ENCODE results near the gene TEK. TPM values are rescaled to one million over a fixed set of nuclear protein-coding genes. Genes with fewer than 3 reads are reported as not detected.

Gene TEK
- total and polyA plus RNA-seq, 2 experiments from 2014 or later = 1.9 to 9.4 TPM

DNA sequence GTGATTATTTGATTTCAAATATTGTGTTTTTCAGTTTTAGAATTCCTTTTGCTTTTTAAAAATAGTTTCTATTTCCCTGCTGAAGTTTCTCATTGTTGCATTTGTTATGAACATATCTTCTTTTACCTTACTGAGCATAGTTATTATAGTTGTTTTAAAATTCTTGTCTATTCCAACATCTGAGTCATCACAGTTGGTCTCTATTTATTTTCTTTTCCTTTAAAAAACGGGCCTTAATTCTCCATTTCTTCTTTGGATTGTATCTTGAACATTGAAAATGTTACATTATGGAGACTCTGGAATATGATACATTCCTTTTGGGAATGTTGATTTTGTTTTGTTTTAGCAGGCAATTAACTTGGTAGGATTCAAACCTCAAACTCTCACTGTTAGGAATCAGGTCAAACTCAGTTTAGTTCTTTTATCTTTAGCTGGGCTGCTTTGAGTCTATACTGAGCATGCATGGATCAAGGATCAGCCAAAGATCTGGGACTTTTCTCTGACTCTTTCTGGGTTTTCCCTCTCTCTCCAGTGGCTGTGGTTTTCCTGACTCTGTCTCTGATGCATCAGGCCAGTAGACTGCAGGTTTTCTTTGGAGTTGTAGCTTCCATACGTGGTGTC lies 70.3 kb downstream of the TEK start (continued):
- no peak for TF ChIP-seq ZNF462 (CRISPR knock-in tag; IDR thresholded peaks at IDR 0.05)
- TF ChIP-seq, protein P1, sequence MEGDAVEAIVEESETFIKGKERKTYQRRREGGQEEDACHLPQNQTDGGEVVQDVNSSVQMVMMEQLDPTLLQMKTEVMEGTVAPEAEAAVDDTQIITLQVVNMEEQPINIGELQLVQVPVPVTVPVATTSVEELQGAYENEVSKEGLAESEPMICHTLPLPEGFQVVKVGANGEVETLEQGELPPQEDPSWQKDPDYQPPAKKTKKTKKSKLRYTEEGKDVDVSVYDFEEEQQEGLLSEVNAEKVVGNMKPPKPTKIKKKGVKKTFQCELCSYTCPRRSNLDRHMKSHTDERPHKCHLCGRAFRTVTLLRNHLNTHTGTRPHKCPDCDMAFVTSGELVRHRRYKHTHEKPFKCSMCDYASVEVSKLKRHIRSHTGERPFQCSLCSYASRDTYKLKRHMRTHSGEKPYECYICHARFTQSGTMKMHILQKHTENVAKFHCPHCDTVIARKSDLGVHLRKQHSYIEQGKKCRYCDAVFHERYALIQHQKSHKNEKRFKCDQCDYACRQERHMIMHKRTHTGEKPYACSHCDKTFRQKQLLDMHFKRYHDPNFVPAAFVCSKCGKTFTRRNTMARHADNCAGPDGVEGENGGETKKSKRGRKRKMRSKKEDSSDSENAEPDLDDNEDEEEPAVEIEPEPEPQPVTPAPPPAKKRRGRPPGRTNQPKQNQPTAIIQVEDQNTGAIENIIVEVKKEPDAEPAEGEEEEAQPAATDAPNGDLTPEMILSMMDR (conservative IDR thresholded peaks at IDR 0.05; ENCODE audit: low read depth in 2 of 2) = no peak
- TF ChIP-seq EZH2 (IDR thresholded peaks at IDR 0.05; ENCODE audit: low read depth, unreplicated experiment) = no peak

- H3K4me2 ChIP-seq = no peak overlapping the region
- no peak for ATAC-seq
- TF ChIP-seq ZNF331 (CRISPR knock-in tag; IDR thresholded peaks at IDR 0.05; ENCODE audit: low read depth) = no peak
- no peak for TF ChIP-seq ZNF462 (CRISPR knock-in tag; IDR thresholded peaks at IDR 0.05)
- TF ChIP-seq, protein P2, sequence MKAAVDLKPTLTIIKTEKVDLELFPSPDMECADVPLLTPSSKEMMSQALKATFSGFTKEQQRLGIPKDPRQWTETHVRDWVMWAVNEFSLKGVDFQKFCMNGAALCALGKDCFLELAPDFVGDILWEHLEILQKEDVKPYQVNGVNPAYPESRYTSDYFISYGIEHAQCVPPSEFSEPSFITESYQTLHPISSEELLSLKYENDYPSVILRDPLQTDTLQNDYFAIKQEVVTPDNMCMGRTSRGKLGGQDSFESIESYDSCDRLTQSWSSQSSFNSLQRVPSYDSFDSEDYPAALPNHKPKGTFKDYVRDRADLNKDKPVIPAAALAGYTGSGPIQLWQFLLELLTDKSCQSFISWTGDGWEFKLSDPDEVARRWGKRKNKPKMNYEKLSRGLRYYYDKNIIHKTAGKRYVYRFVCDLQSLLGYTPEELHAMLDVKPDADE (IDR thresholded peaks at IDR 0.05) = no peak
These were observed 72.4 kb downstream of the TEK start for GRCh38 chr9:27181381-27181780.

More at GRCh38 chr9:27181381-27181780, 72.4 kb downstream of the TEK start:
- no peak overlapping the region; the same call in 1 of the 2 replicates for H3K27ac ChIP-seq (ENCODE audit: low read depth)
- peaks cover 4% of the 10 kb centered on the region; the same call in 1 of the 3 replicates for H3K9me3 Mint-ChIP-seq
- H3K4me3 Mint-ChIP-seq = no peak overlapping the region
- H3K4me3 ChIP-seq = no peak overlapping the region
- H3K27ac Mint-ChIP-seq = no peak overlapping the region
- no peaks in the 10 kb centered on the region for H3K4me1 ChIP-seq (ENCODE audit: insufficient read depth)
- H3K27me3 Mint-ChIP-seq (ENCODE audit: insufficient read depth, low read depth, poor library complexity) = no peaks in the 10 kb centered on the region
- DNase-seq (ENCODE audit: low spot score) = no peak
- no peaks in the 10 kb centered on the region for H3K27me3 ChIP-seq (ENCODE audit: insufficient read depth)
- no peak overlapping the region for H2AFZ ChIP-seq
- H3K79me2 ChIP-seq (replicated peaks; ENCODE audit: insufficient read depth) = no peaks in the 10 kb centered on the region
- H3K36me3 ChIP-seq (ENCODE audit: insufficient read depth) = no peaks in the 10 kb centered on the region
- H3K36me3 Mint-ChIP-seq (ENCODE audit: low read depth) = no peaks in the 10 kb centered on the region
- no peaks in the 10 kb centered on the region for H4K20me1 ChIP-seq (replicated peaks; ENCODE audit: insufficient read depth)
- no peaks in the 10 kb centered on the region for H3K4me1 Mint-ChIP-seq
- 0 out of 2 replicates have a peak, but pooled peaks cover 3% of the 10 kb centered on the region for H3K9me2 ChIP-seq (ENCODE audit: insufficient read depth)
- H3F3A ChIP-seq (replicated peaks; ENCODE audit: low read depth) = no peaks in the 10 kb centered on the region

All from GM23338 (cell line).